Kidney epithelial cell (primary cell): ENCODE results near the gene ORM2. TPM values are rescaled to one million over a fixed set of nuclear protein-coding genes. Genes with fewer than 3 reads are reported as not detected.

Source experiments
- DNase-seq: peaks from one replicate; pipeline ENCODE4 v3.0.0-alpha.2; 2010; ENCODE audit warnings: low read depth
- H3K27me3 ChIP-seq: 2 replicates; pipeline ENCODE4 v1.6.0; 2011; ENCODE audit warnings: low read length; ENCODE audit not compliant: control insufficient read depth, insufficient read depth
- H3K36me3 ChIP-seq: 2 replicates; pipeline ENCODE4 v1.5.1; 2011; ENCODE audit warnings: low read length; ENCODE audit not compliant: control insufficient read depth, insufficient read depth
- H3K4me3 ChIP-seq: 2 replicates; pipeline ENCODE4 v1.5.1; 2011; ENCODE audit warnings: low read depth, mild to moderate bottlenecking, control low read depth, low read length
- total RNA-seq: library from RNA; depleted of rRNA; stranded (reverse); fragments of >200 nt; gene quantifications from 2 replicates; pipeline ENCODE4 v1.2.3, GENCODE V29; 2015
- TF ChIP-seq, protein P1 (sequence below): IDR thresholded peaks from 2 replicates; pipeline ENCODE4 v1.5.1; 2011; ENCODE audit warnings: mild to moderate bottlenecking, moderate library complexity, low read length, control low read depth, inconsistent platforms; ENCODE audit not compliant: insufficient read depth, poor library complexity, severe bottlenecking

ORM2 gene
- total RNA-seq, 1 donor from 2014 or later, result not detected

DNA sequence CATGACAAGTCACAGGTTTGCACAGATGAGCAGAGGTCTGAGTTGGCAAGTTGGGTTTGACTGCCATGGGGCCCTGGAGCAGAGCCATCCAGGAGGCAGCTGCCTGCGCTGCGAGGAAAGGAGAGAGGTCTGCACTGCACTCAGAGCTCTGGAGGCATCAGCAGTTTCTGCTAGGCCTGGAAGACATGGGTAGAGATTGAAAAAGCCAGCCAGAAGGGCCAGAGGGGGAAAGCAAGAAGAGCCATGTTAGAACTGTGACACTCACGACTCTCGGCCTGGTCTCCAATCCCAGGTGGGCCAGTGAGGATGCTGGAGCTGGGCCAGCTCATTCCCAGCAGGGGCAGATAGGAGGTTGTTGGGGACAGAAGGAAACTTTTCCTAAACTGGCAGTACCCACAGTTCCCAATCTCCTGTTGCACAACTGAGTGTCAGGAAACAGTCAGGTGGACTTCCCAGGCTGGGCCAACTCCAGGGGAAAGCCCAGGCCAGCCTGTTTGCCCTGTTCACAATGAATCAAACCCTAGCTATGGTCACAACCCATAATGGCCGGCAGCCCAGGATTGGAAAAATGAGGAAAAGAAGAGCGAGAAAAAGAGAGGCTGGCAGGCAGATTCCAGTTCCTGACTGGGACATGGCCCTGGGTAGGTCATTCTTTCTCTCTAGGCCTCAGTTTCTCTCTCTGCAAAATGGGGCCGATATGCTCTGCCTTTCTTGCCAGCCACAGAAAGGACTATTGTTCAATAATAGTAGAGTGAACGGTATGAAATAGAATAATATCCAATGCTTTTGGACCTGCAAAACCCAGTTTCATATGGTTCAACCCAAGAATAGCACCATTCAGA, 14.6 kb upstream of the ORM2 start:
- TF ChIP-seq, protein P1, sequence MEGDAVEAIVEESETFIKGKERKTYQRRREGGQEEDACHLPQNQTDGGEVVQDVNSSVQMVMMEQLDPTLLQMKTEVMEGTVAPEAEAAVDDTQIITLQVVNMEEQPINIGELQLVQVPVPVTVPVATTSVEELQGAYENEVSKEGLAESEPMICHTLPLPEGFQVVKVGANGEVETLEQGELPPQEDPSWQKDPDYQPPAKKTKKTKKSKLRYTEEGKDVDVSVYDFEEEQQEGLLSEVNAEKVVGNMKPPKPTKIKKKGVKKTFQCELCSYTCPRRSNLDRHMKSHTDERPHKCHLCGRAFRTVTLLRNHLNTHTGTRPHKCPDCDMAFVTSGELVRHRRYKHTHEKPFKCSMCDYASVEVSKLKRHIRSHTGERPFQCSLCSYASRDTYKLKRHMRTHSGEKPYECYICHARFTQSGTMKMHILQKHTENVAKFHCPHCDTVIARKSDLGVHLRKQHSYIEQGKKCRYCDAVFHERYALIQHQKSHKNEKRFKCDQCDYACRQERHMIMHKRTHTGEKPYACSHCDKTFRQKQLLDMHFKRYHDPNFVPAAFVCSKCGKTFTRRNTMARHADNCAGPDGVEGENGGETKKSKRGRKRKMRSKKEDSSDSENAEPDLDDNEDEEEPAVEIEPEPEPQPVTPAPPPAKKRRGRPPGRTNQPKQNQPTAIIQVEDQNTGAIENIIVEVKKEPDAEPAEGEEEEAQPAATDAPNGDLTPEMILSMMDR, result no peak
- no peak for DNase-seq
- H3K4me3 ChIP-seq, result no peak overlapping the region

DNA sequence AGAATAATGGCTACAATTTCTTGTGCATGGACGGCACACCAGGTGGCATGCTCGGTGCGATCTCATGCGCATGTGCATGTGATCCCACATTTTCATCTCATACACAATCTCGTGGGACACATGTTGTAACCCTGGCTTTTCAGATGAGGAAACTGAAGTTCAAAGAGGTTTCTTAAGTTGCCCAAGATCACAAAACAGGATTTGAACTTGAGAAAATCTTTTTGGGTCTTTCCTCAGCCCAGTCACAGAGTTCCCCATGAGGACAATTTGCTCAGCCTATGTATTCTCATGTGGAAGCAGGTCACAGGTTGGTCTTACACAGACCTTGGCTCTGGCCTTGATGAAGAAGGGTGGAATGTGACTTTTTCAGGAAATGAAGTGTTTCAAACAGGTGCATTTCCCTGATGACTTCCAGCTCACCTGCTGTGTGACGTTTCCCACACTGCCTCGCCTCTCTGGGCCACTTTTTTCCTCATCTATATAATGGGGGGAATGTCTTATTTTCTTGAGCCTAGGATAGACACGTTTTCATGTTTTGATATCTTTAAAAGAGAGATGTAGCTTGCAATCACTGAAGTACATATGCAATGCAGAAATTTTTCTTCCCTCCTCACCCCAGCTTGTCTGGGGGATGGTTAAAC, 13.8 kb upstream of the ORM2 start:
- H3K27me3 ChIP-seq, result peaks cover 2% of the 10 kb centered on the region
- DNase-seq, result no peak
- no peak overlapping the region for H3K4me3 ChIP-seq
- TF ChIP-seq, protein P1, result no peak
- no peaks in the 10 kb centered on the region for H3K36me3 ChIP-seq

More for the DNA sequence above, 14.6 kb upstream of the ORM2 start:
- Histone ChIP-seq H3K36me3 (no peaks in the 10 kb centered on the region), H3K27me3 (peaks cover 2% of the 10 kb centered on the region)

DNA sequence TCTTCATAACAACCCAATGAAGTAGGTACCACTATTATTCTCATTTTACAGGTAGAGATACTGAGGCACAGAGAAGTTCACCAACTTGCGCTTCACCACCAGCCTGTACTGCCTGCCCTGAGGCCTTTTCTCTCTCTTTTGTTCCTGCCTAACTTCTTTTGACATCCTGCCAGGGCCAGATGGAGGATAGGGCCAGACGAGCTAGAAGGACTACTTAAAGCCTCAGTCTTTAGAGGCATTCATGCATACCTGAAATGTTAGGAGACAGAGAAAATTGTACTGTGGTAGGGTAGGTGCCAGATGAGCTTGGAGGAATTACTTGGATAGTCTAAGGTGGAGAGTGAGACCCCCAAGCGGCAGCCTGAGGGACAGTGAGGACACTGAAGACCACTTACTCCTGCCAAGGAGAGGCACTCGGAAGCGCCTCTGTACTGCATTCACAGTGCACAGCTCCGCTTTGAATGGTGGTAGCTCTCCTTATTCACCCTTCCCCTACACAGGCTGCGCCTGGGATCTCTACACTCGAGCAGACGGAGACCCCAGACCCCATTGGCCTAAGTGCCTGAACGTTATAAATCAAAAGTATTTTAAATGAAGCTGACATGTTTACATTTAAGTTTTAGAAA, 13.0 kb upstream of the ORM2 start:
- no peak for DNase-seq
- TF ChIP-seq, protein P1, result no peak
- H3K4me3 ChIP-seq, result no peak overlapping the region
- peaks cover 2% of the 10 kb centered on the region for H3K27me3 ChIP-seq
- no peaks in the 10 kb centered on the region for H3K36me3 ChIP-seq

DNA sequence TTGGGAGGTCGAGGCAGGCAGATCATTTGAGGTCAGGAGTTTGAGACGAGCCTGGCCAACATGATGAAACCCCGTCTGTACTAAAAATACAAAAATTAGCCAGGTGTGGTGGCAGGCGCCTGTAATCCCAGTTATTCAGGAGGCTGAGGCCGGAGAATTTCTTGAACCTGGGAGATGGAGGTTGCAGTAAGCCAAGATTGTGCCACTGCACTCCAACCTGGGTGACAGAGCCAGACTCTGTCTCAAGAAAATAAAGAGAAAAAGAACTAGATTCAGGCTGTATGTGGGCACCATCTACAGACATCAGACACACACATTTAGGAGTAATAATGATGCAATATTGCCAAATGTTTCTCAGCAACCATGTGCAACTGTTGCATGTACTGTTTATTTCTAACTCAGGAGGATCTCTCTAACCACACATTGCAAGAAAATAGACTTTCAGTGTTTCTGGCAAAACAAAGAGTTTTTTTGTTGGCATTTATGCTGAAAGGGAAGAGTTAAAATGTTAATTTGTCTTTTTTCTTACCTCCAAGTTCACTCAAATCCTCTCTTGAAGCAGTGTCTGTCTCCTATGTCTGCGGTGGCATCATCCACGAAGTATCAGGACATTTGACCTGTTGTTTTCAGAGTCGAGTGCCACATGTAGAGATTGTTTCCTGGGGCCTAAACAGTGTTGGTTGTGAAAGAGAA, 11.9 kb upstream of the ORM2 start:
- TF ChIP-seq, protein P1, result no peak
- Histone ChIP-seq H3K36me3 (no peaks in the 10 kb centered on the region), H3K4me3 (no peak overlapping the region), H3K27me3 (peaks cover 2% of the 10 kb centered on the region)
- DNase-seq, result no peak

DNA sequence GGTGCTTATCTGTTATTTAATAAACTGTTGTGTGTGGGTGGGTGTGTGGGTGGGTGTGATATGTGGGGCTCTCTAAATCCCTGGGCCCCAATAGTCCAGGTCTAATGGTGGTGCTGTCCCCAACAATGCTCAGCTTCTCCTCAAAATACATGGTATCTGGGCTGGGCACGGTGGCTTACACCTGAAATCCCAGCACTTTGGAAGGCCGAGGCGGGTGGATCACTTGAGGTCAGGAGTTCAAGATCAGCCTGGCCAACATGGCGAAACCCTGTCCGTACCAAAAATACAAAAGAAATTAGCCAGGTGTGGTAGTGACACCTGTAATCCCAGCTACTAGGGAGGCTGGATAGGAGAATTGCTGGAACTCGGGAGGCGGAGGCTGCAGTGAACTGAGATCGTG, 11.3 kb upstream of the ORM2 start:
- no peak overlapping the region for H3K4me3 ChIP-seq
- H3K36me3 ChIP-seq, result no peaks in the 10 kb centered on the region
- H3K27me3 ChIP-seq, result peaks cover 2% of the 10 kb centered on the region
- no peak for DNase-seq
- TF ChIP-seq, protein P1, result no peak
